Esophagus squamous epithelium (tissue), 4 donors: Measurements from ENCODE around the gene DNAJC25.

ENCODE experiments used
- CTCF ChIP-seq, 6 experiments: fragments of 450-650 bp in 4 of 6; fragments of 200-600 bp in 2 of 6; sonication (generic) in 2 of 6; IDR thresholded peaks; one replicate each; pipeline ENCODE4 v1.5.1; 2016 to 2019; ENCODE audit warnings: antibody characterized with exemption in 6 of 6, mild to moderate bottlenecking in 4 of 6, moderate library complexity in 4 of 6
- POLR2A ChIP-seq, 4 donors: fragments of 450-650 bp; IDR thresholded peaks; one replicate each; pipeline ENCODE4 v1.6.1; 2017; ENCODE audit warnings: antibody characterized with exemption in 4 of 4, mild to moderate bottlenecking in 4 of 4, moderate library complexity in 3 of 4

GRCh38 chr9:111657051-111657450 lies 25.9 kb downstream of the DNAJC25 start:
- no peak for TF ChIP-seq CTCF (IDR thresholded peaks at IDR 0.05)
- no peak for TF ChIP-seq POLR2A (IDR thresholded peaks at IDR 0.05)
